GM12875 (cell line): ENCODE results near the gene CACNA2D3.

Source experiments
- H3K4me3 ChIP-seq: one replicate; pipeline ENCODE4 v1.5.1; 2011; ENCODE audit warnings: low read depth, low read length, control low read depth
- CTCF ChIP-seq: IDR thresholded peaks from 2 replicates; pipeline ENCODE4 v1.5.1; 2011; ENCODE audit warnings: low read depth, mild to moderate bottlenecking, control low read depth, inconsistent platforms, low read length, moderate library complexity, borderline replicate concordance; ENCODE audit not compliant: insufficient read depth

Gene CACNA2D3

GRCh38 chr3:54279005-54279583 lies 156.7 kb downstream of the CACNA2D3 start:
- TF ChIP-seq CTCF, result no peak
- no peak overlapping the region for H3K4me3 ChIP-seq

GRCh38 chr3:54283470-54283869 lies 161.1 kb downstream of the CACNA2D3 start:
- no peak overlapping the region for H3K4me3 ChIP-seq
- no peak for TF ChIP-seq CTCF

- 0 out of 2 replicates have a peak, but pooled peaks have one; percentile 12 for TF ChIP-seq CTCF
Observed at GRCh38 chr3:54294214-54294613, 171.9 kb downstream of the CACNA2D3 start.

GRCh38 chr3:54296531-54296930 lies 174.2 kb downstream of the CACNA2D3 start:
- TF ChIP-seq CTCF, result no peak

More at GRCh38 chr3:54294214-54294613, 171.9 kb downstream of the CACNA2D3 start:
- H3K4me3 ChIP-seq, result no peak overlapping the region

GRCh38 chr3:54299169-54299935 lies 177.0 kb downstream of the CACNA2D3 start:
- H3K4me3 ChIP-seq, result no peak overlapping the region
- TF ChIP-seq CTCF, result no peak

More at GRCh38 chr3:54296531-54296930, 174.2 kb downstream of the CACNA2D3 start:
- no peak overlapping the region for H3K4me3 ChIP-seq

GRCh38 chr3:54303517-54304375 lies 181.4 kb downstream of the CACNA2D3 start:
- no peak for TF ChIP-seq CTCF
- H3K4me3 ChIP-seq, result no peak overlapping the region
